HepG2 (cell line): ENCODE results near the gene CHKB. TPM values are rescaled to one million over a fixed set of nuclear protein-coding genes. Genes with fewer than 3 reads are reported as not detected.

Source experiments
- AKAP8 ChIP-seq: sonication (generic); formaldehyde crosslinking; IDR thresholded peaks from 2 replicates; pipeline ENCODE4 v1.5.1; 2020; ENCODE audit warnings: mild to moderate bottlenecking, missing genetic modification reagents
- CREM ChIP-seq, 2 experiments: sonication (generic) in 1 of 2; formaldehyde crosslinking in 1 of 2; IDR thresholded peaks; 2 replicates each; pipeline versions ENCODE4 v1.4.0 to v1.6.1; 2016 to 2020; ENCODE audit warnings: antibody characterized with exemption in 1 of 2, mild to moderate bottlenecking in 1 of 2, missing genetic modification reagents in 1 of 2
- HMGXB3 ChIP-seq: sonication (generic); formaldehyde crosslinking; IDR thresholded peaks from 2 replicates; pipeline ENCODE4 v1.4.0; 2020; ENCODE audit warnings: missing genetic modification reagents, borderline replicate concordance
- HOXA9 ChIP-seq: sonication (generic); formaldehyde crosslinking; IDR thresholded peaks from 2 replicates; pipeline ENCODE4 v1.8.1; 2022; ENCODE audit warnings: missing genetic modification reagents, mild to moderate bottlenecking, moderate library complexity, borderline replicate concordance
- NONO ChIP-seq, 2 experiments: fragments of 450-650 bp in 1 of 2; sonication (generic) in 1 of 2; formaldehyde crosslinking in 1 of 2; IDR thresholded peaks in 1 of 2; conservative IDR thresholded peaks in 1 of 2; 2 replicates each; pipeline versions ENCODE4 v1.6.1 to v1.8.0; 2017 to 2022; ENCODE audit warnings: mild to moderate bottlenecking in 1 of 2, missing genetic modification reagents in 1 of 2, moderate library complexity in 1 of 2
- NR1H2 ChIP-seq: sonication (generic); formaldehyde crosslinking; IDR thresholded peaks from 2 replicates; pipeline ENCODE4 v1.8.1; 2022; ENCODE audit warnings: low read depth, missing genetic modification reagents, borderline replicate concordance
- PHF21A ChIP-seq: sonication (generic); formaldehyde crosslinking; IDR thresholded peaks from 2 replicates; pipeline ENCODE4 v1.5.0; 2020; ENCODE audit warnings: mild to moderate bottlenecking, missing genetic modification reagents
- PITX1 ChIP-seq: sonication (generic); formaldehyde crosslinking; IDR thresholded peaks from 2 replicates; pipeline ENCODE4 v1.5.1; 2020; ENCODE audit warnings: mild to moderate bottlenecking, missing genetic modification reagents
- TAF15 ChIP-seq: fragments of 200-400 bp; formaldehyde crosslinking; IDR thresholded peaks from one replicate; pipeline ENCODE4 v1.6.1; 2018; ENCODE audit warnings: mild to moderate bottlenecking, low read depth, low read length; ENCODE audit not compliant: poor library complexity, severe bottlenecking
- TBL1XR1 ChIP-seq: fragments of 150-350 bp; IDR thresholded peaks from 2 replicates; pipeline ENCODE4 v1.6.1; 2014; ENCODE audit warnings: borderline replicate concordance, low read length; ENCODE audit not compliant: partially characterized antibody
- TMF1 ChIP-seq: sonication (generic); formaldehyde crosslinking; IDR thresholded peaks from 2 replicates; pipeline ENCODE4 v1.8.1; 2022; ENCODE audit warnings: low read depth, missing genetic modification reagents
- ZBTB3 ChIP-seq: sonication (generic); formaldehyde crosslinking; IDR thresholded peaks from 2 replicates; pipeline ENCODE4 v1.4.0; 2020; ENCODE audit warnings: low read depth, mild to moderate bottlenecking, moderate library complexity, missing genetic modification reagents, borderline replicate concordance
- ZFX ChIP-seq: sonication (generic); formaldehyde crosslinking; IDR thresholded peaks from 2 replicates; pipeline ENCODE4 v1.4.0; 2020; ENCODE audit warnings: mild to moderate bottlenecking, low read depth, missing genetic modification reagents, moderate library complexity
- ZNF24 ChIP-seq: fragments of 450-650 bp; IDR thresholded peaks from 2 replicates; pipeline ENCODE4 v1.6.1; 2017; ENCODE audit warnings: antibody characterized with exemption, mild to moderate bottlenecking
- ZNF317 ChIP-seq: sonication (generic); formaldehyde crosslinking; IDR thresholded peaks from 2 replicates; pipeline ENCODE4 v1.5.0; 2020; ENCODE audit warnings: mild to moderate bottlenecking, missing genetic modification reagents
- ZNF430 ChIP-seq: sonication (generic); formaldehyde crosslinking; IDR thresholded peaks from 2 replicates; pipeline ENCODE4 v1.9.0; 2021; ENCODE audit warnings: mild to moderate bottlenecking, missing genetic modification reagents
- polyA plus RNA-seq, 8 experiments: library from polyadenylated mRNA; depleted of rRNA in 3 of 8; stranded (reverse) in 7 of 8; unstranded in 1 of 8; fragments of >200 nt; fragmentation: Illumina TruSeq in 4 of 8; extraction: Trizol in 4 of 8; gene quantifications; 2 replicates each; pipeline versions ENCODE4 v1.2.1 to v1.2.3, GENCODE V29; 2011 to 2016; ENCODE audit warnings: low read depth in 4 of 8, missing spikeins in 1 of 8, mixed read lengths in 1 of 8; ENCODE audit not compliant: insufficient read depth in 1 of 8
- total RNA-seq, 5 experiments: library from RNA; depleted of rRNA; stranded (reverse); fragments of >200 nt; fragmentation: Illumina TruSeq; extraction: Trizol; gene quantifications; 2 replicates each; pipeline ENCODE4 v1.2.3, GENCODE V29; 2016; ENCODE audit warnings: low read depth in 1 of 5
- TF ChIP-seq, protein P1 (sequence below): sonication (generic); formaldehyde crosslinking; IDR thresholded peaks from 2 replicates; pipeline ENCODE4 v1.9.0; 2022; ENCODE audit warnings: low read depth, missing genetic modification reagents
- TF ChIP-seq, protein P2 (sequence below): sonication (generic); formaldehyde crosslinking; IDR thresholded peaks from 2 replicates; pipeline ENCODE4; 2020; ENCODE audit warnings: missing genetic modification reagents, mild to moderate bottlenecking, borderline replicate concordance
- TF ChIP-seq, protein P3 (sequence below): IDR thresholded peaks from 2 replicates; pipeline ENCODE4 v1.6.1; 2016; ENCODE audit warnings: missing compliant biosample characterization, missing genetic modification reagents, borderline replicate concordance

CHKB gene
- total and polyA plus RNA-seq, 2 of the 13 experiments (the other 11 are each of a cell fraction or from before 2014, with no cell fraction given), result 24.5 to 42.7 TPM

DNA sequence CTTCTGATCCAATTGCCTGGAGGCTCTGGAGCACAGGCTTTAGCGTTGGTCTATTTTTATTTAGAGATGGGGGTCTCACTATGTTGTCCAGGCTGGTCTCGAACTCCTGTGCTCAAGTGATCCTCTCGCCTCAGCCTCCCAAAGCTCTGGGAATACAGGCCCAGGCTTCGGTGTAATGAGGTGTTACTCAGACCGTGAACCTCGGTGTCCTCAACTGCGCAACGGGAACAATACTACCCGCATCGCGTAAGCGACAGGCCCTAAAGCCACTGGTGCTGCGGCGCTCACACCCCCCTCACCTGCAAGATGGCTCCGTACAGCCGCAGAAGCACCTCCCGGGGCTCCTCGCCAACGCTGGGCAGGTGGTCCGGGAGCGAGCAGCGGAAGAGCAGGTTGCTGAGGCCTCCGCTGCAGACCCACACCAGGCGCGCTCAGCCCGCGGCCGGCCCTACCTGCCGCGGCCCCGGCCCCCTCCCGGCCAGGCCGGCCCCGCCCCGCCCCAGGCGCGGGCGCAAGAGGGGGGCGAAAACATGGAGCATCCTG, 628 bp downstream of the CHKB start (continued):
- TF ChIP-seq, protein P1, sequence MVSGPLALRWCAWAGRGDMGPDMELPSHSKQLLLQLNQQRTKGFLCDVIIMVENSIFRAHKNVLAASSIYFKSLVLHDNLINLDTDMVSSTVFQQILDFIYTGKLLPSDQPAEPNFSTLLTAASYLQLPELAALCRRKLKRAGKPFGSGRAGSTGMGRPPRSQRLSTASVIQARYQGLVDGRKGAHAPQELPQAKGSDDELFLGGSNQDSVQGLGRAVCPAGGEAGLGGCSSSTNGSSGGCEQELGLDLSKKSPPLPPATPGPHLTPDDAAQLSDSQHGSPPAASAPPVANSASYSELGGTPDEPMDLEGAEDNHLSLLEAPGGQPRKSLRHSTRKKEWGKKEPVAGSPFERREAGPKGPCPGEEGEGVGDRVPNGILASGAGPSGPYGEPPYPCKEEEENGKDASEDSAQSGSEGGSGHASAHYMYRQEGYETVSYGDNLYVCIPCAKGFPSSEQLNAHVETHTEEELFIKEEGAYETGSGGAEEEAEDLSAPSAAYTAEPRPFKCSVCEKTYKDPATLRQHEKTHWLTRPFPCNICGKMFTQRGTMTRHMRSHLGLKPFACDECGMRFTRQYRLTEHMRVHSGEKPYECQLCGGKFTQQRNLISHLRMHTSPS (CRISPR knock-in tag), result no peak
- TF ChIP-seq AKAP8 (CRISPR knock-in tag) (no peak), ZBTB3 (CRISPR knock-in tag) (no peak), HMGXB3 (no peak), ZNF430 (0 out of 2 replicates have a peak, but pooled peaks have one; percentile 19), TMF1 (CRISPR knock-in tag) (peak; percentile 54; the same call in 1 of the 2 replicates), HOXA9 (CRISPR knock-in tag) (no peak), TBL1XR1 (peak; percentile 3), PHF21A (CRISPR knock-in tag) (no peak), ZNF317 (CRISPR knock-in tag) (no peak), NR1H2 (CRISPR knock-in tag) (no peak), ZFX (CRISPR knock-in tag) (peak; percentile 4; the same call in 1 of the 2 replicates), CREM (IDR thresholded peaks at IDR 0.05) (no peak), CREM (CRISPR knock-in tag; IDR thresholded peaks at IDR 0.05) (no peak), ZNF24 (no peak), NONO (IDR thresholded peaks at IDR 0.05) (no peak), NONO (CRISPR knock-in tag; conservative IDR thresholded peaks at IDR 0.05) (no peak), TAF15 (no peak), PITX1 (CRISPR knock-in tag) (no peak)
- TF ChIP-seq, protein P2, sequence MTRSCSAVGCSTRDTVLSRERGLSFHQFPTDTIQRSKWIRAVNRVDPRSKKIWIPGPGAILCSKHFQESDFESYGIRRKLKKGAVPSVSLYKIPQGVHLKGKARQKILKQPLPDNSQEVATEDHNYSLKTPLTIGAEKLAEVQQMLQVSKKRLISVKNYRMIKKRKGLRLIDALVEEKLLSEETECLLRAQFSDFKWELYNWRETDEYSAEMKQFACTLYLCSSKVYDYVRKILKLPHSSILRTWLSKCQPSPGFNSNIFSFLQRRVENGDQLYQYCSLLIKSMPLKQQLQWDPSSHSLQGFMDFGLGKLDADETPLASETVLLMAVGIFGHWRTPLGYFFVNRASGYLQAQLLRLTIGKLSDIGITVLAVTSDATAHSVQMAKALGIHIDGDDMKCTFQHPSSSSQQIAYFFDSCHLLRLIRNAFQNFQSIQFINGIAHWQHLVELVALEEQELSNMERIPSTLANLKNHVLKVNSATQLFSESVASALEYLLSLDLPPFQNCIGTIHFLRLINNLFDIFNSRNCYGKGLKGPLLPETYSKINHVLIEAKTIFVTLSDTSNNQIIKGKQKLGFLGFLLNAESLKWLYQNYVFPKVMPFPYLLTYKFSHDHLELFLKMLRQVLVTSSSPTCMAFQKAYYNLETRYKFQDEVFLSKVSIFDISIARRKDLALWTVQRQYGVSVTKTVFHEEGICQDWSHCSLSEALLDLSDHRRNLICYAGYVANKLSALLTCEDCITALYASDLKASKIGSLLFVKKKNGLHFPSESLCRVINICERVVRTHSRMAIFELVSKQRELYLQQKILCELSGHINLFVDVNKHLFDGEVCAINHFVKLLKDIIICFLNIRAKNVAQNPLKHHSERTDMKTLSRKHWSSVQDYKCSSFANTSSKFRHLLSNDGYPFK, result no peak
- TF ChIP-seq, protein P3, sequence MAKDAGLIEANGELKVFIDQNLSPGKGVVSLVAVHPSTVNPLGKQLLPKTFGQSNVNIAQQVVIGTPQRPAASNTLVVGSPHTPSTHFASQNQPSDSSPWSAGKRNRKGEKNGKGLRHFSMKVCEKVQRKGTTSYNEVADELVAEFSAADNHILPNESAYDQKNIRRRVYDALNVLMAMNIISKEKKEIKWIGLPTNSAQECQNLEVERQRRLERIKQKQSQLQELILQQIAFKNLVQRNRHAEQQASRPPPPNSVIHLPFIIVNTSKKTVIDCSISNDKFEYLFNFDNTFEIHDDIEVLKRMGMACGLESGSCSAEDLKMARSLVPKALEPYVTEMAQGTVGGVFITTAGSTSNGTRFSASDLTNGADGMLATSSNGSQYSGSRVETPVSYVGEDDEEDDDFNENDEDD (CRISPR knock-in tag), result no peak
